ENCODE measurements around the gene CCDC85A.
"Not testable (repeated sequence)": the region's sequence is repeated elsewhere in the genome, so short reads cannot be mapped to it uniquely, and the experiment has no call there.

The CCDC85A gene

DNA sequence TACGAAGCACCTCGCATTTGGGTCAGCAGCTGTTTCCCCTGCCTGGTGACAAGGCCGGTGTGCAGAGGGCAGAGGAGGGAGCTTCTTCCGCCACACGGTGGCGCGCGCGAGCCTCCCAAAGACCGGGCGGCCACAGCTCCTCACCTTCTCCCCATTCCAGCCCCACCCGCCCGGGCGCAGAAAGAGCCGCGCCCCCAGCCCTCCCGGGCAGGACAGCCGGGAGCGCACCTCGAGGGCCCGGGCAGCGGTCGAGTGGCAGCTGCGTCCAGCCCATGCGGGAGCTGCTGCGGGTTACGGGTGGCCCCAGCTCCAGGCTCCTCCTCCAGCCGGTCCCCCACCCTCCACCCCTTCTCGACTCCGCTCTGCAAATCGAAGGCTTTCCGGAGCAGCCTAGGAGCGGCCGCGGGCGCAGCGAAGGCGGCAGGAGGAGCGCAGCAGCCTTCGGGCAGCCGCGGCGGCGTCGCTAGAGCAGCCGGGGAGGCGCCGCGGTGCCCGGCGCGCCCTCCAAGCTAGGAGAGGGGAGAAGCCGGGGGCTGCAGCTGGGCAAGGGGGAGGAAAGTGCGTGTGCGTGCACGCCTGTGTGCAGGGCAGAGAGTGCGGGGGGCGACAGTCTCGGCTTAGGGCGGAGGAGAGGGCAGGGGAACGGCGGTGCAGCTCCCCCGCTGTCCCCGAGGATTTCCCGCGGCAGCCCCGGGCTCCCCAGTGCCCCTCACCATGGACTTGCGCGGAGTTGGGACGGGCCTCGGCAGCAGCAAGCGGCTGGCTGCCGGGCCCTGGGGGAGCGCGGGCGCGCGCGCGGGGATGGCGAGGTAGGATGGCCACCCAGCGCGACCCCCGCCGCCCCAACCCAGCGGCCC is at the start of gene CCDC85A:
Gene CCDC85A, plus strand, starts transcription at position 348 of the 857 bp plus-strand sequence. CDS start 635 bp downstream, outside the sequence.
- DNase-seq, result peak; percentile 32

DNA sequence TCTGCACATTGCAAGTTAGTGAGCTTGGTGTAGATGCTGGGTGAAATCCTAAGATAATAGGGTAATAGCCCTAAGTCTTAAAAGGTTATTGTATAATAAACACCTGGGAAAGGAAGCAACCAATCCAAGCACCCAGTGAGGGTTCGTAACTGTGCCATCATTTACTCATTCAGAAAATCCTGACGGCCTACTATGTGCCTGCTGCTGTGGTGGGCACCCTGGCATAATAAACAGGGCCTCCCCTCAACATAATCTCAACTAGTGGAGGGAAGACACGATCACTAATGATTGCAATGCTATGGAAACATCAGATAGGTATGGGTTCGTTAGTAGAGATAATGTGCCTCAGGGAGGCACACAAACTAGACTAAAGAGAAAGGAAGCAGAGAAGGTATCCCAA is 48.9 kb upstream of the CCDC85A start:
- DNase-seq, result no peak

DNA sequence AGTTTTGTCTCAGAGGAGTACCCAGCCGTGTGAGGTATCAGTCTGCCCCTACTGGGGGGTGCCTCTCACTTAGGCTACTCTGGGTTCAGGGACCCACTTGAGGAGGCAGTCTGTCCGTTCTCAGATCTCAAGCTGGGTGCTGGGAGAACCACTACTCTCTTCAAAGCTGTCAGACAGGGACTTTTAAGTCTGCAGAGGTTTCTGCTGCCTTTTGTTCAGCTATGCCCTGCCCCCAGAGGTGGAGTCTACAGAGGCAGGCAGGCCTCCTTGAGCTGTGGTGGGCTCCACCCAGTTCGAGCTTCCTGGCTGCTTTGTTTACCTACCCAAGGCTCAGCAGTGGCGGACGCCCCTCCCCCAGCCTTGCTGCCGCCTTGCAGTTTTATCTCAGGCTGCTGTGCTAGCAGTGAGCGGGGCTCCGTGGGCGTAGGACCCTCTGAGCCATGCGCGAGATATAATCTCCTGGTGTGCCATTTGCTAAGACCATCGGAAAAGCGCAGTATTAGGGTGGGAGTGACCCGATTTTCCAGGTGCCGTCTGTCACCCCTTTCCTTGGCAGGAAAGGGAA is 41.2 kb upstream of the CCDC85A start:
- DNase-seq, result not testable (repeated sequence)

DNA sequence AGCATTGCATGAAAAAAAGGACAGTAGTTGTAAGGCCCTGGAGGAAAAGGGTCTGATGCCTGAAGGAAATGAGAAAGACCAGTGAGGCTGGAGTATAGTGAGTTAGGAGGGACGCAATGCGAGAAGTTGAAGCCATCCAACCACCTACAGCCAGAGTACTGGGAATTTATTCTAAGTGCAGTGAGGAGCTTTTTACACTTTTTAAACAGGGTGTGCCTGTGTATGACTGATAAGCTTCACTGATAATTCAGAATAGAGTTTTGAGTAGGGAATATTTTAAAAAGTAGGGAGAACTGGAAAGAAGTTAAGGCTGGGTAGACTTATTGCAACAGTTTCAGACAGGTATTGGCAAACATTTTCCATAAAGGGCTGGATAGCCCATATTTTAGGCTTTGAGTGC is 35.9 kb upstream of the CCDC85A start:
- no peak for DNase-seq

DNA sequence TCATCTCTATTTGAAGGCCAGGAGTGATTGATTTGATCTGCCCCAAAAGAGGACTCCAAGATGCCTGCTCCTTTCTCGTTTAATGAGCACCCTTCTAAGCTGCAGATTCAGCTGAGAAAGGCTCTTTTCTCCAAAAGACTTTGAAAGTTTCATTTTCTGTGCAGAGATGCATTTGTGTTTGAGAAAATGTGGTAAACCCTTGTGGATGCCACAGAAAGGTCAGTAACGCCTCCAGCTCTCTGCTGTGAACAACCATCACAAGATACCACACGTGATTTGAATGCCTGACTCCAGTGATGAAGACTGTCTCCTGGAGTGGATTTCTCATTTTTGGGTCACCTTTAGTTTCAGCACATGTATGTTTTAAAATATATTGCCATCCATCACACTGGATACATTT is 35.0 kb upstream of the CCDC85A start:
- DNase-seq, result no peak

DNA sequence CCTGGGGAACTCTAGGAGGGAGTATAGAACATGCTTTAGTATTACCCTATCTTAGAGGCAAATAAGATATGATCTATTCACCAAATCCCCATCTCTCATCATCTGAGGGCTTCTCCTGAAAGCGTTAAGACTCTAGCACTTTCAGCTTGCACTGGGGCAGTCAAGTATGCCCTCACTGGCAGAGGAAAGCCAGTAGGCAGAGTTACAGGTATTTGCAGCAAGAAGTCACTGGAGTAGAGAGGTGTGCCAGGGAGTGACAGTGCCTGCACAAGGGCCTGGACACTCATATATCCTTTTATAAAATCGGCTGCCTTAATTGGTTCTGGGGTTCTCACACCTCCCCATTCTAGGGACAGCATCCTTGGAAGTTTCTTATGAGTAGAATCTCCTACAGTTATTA is 31.9 kb upstream of the CCDC85A start:
- DNase-seq, result no peak

DNA sequence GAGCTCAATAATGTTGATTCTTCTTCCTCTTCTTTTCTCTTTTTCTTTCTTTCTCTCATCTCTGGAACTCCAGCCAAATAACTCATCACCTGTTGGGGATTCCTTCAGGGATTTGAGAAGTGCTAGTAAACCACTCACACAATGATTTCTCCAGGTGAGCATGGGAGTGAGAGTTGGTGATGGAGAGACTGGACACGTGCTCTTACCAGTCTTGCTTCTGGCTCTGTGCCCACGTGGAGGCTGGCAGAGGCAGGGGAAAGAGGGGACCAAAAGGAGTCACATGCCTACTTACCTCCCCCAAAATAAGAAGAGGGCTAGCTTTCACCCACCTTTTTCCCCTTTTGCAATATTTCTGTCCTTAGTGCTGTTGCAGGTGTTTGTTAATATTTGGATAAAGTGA is 28.6 kb upstream of the CCDC85A start:
- DNase-seq, result no peak

DNA sequence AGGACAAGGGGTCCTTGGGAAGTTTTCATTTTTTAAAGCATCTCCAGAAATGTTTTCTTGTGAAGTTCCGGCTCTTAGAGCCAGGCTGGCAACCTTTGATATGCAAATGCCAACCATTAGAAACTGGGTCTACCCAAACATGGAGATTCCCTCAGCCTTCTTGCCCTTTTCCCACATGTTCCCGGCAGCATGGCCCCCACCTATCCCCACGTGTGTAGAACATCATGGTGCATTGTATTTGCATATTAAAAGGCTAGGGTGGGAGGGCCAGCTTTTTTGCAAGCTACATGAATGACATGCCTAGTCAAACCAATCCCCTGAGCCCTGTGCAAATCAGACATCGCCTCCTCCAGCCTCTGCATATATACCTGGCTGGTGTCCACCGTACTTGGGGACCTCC is 23.9 kb upstream of the CCDC85A start:
- not testable (repeated sequence) for DNase-seq

DNA sequence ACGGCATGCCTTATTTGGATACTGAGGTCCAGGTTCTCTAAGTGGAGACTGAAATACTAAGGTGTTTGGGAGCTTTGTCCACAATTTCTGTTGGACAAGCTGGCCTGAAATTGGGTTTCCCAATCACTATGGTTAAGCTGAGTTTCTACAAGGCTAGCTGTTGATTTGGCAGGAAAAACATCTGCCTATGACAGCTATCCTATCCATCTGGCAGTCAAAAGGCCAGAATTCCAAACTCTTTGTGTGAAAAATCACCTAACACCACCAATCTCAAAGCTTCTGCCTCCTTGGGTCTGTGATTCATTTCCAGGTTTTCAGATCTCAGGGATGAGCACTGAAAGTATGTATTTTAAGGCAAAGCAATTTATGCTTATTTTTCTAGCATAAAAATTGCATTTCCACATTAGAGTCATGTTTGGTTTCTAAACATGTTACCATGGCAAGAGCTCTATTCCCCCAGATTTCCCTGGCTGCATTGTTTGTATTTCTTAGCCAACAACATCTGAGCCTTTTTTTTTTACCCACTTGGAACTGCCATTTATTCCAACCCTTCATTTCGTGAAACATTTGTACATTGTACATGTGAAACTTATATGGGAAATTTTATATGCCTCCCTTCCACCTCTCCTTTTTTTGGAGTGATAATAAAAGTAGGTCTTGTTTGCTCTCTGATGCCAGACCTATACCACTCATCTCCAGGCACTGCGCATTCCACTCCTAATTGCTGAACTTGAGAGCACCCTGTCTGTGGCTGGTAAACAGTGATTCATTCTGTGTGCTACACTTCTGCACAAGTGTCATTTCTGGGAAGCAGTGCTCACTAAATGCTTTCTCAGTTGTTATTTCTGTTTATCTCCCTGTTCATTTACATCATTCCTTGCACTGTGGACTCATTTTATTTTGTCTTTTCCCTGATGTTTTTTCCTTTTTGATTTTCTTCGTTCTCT is 15.9 kb upstream of the CCDC85A start:
- DNase-seq, result no peak

DNA sequence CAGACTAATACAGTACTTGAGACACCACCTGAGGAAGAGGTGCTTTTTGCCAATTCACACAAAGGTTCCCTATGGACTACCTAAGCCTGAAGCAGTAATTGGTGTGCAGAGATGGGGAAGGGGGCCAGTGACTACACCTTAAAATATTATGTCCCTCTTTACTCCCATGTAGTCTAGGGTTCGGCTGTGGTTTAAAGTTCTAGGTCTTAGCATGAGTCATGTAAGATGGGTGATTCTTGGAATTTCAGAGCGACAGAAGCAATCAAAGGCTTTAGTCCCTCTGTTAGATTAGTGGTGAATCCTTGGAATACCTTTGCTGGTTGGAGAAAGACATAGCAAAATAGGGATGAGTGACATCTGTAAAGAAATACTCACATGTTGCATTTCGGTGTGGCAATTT is 14.3 kb upstream of the CCDC85A start:
- DNase-seq, result no peak

DNA sequence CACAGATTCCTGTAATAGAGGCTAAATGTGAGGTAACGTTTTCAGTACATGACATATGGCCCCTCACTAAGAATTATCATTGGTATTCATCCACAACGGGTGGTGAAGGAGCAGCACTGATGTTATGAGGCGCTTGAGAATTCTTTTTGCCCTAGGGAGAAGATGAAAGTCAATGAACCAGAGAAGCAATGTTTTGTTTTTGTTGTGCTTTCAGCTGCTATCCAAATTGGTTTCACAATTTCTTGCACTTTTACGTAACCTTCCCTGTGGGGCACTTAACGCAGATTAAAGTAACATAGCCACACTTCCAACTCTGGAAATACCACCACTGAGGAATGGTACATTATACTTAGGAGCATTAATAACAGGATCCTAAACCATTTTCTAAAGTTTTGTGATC is 13.3 kb upstream of the CCDC85A start:
- DNase-seq, result no peak

DNA sequence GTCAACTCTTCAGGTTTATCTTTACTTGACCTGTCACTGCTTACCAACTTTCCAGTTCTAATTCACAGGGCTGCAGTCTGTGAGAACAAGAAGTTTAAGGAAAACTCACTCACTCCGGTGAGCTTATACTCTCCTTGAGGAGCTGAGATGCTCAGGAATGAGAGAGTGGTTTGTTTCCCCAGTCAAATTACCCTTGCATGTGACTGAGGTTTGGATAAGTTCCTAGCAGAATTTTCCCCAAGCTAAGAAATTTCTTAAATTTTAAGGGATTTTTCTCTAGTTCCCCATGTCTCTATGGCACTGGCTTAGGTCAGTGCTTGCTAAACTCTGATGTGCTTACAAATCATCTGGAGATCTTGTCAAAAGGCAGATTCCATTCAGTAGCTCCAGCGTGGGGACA is 12.8 kb upstream of the CCDC85A start:
- no peak for DNase-seq

DNA sequence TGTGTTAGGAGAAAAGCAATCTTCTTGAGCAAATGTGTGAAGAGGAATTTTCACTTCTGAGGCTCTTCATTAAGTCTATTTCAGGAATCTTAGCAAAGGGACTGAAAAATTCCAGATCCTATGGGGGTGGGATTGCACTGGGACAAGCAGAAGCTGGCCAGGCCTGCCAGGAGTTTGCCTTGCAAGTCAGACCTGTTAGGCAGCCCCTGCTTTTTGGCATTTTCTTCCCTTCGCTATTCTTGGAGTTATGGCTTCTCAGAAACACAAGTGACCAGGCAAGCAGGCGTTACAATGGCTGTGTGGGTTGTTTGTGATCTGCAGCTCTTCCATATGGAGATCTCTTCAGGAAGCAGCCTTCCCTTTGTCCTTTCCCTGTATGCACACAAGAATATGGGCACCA is 8.0 kb upstream of the CCDC85A start:
- DNase-seq, result no peak

DNA sequence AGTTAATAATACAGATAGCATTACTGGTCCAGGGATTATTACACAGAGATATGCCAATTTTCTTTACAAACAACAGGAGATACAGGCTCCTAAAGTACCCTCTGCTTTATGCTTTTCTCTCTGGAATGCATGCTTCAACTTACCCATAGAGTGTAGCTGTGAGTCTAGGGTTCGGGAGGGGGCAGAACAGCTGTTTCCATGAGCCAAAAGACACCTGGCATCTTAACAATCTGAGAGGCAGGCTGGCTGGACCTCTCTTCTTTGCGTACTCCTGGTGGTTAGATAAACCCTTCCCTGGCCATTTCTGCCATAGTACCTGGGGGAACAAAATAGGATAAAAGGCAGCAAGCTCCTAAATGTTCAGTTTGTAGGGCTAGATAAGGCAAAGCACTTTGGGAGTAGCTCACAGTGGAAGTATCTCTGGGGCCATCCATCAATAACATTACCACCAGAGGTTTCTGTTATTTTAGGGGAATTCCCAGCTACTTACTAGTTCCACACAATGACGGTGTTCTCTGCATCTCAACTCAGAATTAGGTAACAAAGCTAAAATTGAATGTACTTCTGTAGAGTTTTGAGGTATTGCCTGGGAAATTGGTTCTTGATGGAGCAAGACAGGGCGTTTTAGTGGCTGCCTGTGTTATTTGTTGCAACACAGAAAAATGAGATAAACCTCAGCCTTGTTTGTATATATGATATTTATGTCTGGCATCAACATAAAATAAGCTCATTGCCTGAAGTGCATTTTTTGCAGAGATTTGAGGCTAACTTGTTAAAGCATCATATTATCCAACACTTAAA is 6.2 kb upstream of the CCDC85A start:
- DNase-seq, result no peak

DNA sequence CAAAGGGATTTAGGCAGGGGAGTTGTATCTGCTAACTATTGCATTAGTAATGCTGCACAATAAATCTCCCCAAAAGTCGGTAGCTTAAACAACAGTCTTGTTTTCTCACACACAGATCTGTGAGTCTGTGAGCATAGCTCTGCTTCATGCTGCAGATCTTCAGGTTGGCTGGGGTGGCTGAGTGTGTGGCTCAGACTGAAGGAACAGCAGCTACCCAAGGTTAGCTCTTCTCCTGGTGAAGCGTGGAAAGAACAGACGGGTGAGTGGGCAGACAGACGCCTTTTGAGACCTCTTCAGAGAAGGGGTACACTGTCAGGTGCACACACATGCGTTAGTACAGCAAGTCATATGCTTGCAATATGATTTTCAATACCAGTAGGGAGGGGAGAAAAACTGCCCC is 3.9 kb upstream of the CCDC85A start:
- no peak for DNase-seq

DNA sequence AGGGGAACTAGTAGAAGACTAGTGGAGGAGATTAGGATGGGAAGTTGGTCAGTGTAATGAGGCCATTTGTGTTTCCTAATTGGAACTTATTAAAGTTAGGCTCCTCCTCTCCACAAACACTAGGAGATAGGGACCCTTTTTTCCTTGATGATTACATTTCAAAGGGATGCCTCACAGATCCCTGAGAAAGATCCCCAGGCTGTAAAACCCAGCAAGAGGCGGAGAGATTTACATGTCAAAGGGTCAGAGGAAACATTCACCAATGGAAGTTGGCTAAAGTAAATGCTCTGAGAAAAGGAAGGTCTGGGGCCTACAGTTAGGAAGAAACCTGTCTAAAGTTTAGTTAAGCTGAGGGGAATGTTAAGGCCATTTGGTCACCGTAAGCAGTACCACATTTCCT is 1.4 kb upstream of the CCDC85A start:
- DNase-seq, result no peak

DNA sequence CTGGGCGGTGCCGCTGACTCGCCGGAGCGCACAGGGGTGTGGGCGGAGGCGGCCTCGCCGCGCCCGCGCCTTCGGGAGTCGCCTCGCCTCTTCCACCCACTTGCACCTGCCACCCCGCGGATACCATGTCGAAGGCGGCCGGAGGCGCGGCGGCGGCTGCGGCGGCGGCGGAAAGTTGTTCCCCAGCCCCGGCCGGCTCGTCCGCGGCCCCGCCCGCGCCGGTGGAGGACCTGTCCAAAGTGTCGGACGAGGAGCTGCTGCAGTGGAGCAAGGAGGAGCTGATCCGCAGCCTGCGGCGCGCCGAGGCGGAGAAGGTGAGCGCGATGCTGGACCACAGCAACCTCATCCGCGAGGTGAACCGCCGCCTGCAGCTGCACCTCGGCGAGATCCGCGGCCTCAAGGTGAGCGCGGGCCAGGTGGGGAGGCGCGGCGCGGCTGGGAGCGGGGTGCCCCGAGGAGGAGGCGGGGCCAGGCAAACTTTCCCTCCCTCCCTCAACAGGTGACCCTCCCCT is 766 bp downstream of the CCDC85A start:
- no peak for DNase-seq

DNA sequence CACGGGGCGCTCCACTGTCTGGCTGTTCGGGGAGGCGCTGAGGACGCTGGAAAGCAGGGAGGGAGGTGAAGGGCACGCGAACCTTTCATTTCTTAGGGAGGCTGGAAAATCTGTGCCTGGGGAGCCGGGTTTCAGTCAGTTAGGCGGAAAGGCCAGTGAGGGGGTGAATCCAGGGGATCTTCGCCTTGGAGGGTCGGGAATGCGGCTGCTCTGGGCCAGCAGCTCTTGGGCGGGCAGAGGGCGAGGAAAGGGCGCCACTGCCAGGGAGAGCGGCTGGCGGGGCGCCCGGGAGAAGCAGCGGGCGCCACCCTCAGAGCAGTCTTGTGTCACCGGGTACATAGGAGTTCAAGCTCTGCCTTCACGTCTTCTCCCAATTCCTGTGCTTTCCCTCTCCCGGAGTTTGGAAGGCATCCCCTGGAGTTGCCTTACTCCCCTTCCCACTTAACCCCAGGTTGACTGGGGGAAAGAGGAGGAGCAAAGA is 1.4 kb downstream of the CCDC85A start:
- DNase-seq, result no peak

DNA sequence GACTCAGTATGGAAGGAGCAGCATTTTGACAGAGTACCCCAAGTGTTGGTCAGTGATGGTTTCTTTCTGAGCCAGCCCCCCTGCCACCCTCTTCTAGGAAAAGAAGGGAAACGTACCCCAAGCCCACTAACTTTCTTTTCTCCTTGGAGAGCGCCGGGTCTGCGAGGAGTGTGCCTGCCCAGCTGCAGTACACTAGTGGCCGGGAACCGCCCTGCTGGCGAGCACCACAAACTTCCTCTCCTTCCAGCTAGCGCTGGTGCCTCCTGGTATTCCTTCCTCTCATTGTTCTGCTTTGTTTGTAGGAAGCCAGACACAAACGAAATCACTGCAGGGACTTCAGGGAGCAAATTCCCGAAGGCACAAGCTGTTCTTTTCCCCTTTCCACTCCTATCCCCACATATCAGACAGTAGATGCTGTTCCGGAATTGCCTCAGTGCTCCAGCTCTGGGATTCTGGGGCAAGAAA is 1.8 kb downstream of the CCDC85A start:
- DNase-seq, result no peak

DNA sequence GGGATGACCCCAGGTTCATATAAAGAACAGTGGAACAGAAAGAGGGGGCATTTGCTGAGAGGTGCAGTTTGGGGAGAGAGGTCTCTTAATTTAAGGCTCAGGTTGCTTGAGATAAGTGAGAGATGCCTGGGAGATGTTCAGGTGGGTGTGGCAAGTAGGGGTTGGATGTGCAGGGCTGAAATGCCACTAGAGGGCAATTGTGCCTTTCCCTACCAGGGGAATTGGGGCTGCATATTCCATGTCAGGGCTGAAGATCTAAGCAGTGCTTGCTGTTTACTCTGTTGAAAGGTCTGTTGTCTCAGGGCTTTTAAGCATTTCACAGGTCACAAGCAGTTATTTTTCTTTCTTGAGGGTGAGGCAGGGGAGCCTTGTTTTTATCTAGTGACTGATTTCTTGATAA is 7.8 kb downstream of the CCDC85A start:
- DNase-seq, result no peak

DNA sequence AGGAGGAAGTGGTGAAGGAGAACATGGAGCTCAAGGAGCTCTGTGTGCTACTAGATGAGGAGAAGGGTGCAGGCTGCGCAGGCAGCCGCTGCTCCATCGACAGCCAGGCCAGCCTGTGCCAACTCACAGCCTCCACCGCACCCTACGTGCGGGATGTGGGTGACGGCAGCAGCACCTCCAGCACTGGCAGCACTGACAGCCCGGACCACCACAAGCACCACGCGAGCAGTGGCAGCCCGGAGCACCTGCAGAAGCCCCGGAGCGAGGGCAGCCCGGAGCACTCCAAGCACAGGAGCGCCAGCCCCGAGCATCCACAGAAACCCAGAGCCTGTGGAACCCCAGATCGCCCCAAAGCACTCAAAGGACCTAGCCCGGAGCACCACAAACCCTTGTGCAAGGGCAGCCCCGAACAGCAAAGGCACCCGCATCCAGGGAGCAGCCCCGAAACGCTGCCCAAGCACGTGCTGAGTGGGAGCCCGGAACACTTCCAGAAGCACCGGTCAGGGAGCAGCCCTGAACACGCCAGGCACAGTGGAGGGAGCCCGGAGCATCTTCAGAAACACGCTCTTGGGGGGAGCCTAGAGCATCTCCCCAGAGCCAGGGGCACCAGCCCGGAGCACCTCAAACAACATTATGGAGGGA is 9.0 kb downstream of the CCDC85A start:
- no peak for DNase-seq

DNA sequence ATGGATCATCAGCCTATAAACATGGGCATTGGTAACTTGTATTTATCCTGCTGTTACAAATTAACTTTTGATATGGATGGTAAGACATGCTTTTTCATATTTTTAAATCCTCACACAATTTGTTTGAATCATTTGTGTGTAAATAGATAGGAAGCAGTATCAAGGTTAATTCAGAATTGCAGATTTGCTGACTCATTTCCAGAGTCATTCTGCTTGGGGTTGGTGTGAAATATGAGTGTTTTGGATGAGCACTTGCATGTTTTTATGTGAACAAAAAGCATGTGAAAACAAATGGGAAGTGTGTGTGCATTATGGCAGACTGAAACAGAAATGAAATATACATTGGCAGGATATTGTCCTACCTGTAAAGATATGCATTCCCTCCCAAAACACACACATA is 11.8 kb downstream of the CCDC85A start:
- no peak for DNase-seq

Measured in NCI-H2107 (cell line).